A673 (cell line): Measurements from ENCODE around the gene SUCLG2. TPM values are rescaled to one million over a fixed set of nuclear protein-coding genes. Genes with fewer than 3 reads are reported as not detected.

ENCODE experiments used
- BruUV-seq: library from RNA; stranded (reverse); fragments of 400-500 nt; replicated peaks from 2 replicates; lab custom pipeline; 2021; lab: Mats Ljungman, UMichigan
- CTCF ChIA-PET: fragments of 300-600 bp; sonication (Branson Sonifier 250); formaldehyde crosslinking; loops from one replicate; lab custom pipeline; 2022; ENCODE audit warnings: antibody characterized with exemption; lab: Charles Lee
- POLR2A ChIA-PET: fragments of 300-600 bp; sonication (Branson Sonifier 250); formaldehyde crosslinking; loops from one replicate; lab custom pipeline; 2022; ENCODE audit warnings: antibody characterized with exemption; ENCODE audit not compliant: low non-redundant PET; lab: Charles Lee
- DNase-seq: peaks from one replicate; pipeline ENCODE4 v3.0.0-alpha.2; 2015; ENCODE audit warnings: low spot score
- H3K27ac ChIP-seq: fragments of 200-600 bp; sonication (generic); 2 replicates; pipeline ENCODE4 v1.5.1; 2016; ENCODE audit warnings: mixed run types, low read depth, mild to moderate bottlenecking, mixed read lengths, antibody characterized with exemption, low read length; ENCODE audit not compliant: poor library complexity, severe bottlenecking
- H3K27me3 ChIP-seq: fragments of 200-600 bp; sonication (generic); replicated peaks from 2 replicates; pipeline ENCODE4 v1.6.1; 2017; ENCODE audit warnings: mixed run types, low read depth, mild to moderate bottlenecking, mixed read lengths, antibody characterized with exemption, low read length; ENCODE audit not compliant: insufficient read depth, poor library complexity
- H3K36me3 ChIP-seq: fragments of 200-600 bp; sonication (generic); 2 replicates; pipeline ENCODE4 v1.6.1; 2016; ENCODE audit warnings: mixed run types, mild to moderate bottlenecking, mixed read lengths, antibody characterized with exemption, low read length; ENCODE audit not compliant: insufficient read depth, poor library complexity, severe bottlenecking
- H3K4me1 ChIP-seq: fragments of 200-600 bp; sonication (generic); 2 replicates; pipeline ENCODE4 v1.6.1; 2017; ENCODE audit warnings: mixed run types, mild to moderate bottlenecking, mixed read lengths, antibody characterized with exemption, low read length; ENCODE audit not compliant: insufficient read depth, poor library complexity, severe bottlenecking
- H3K4me3 ChIP-seq: fragments of 200-600 bp; sonication (generic); 2 replicates; pipeline ENCODE4 v1.5.1; 2016; ENCODE audit warnings: low read depth, mixed run types, mild to moderate bottlenecking, mixed read lengths, low read length; ENCODE audit not compliant: poor library complexity, severe bottlenecking
- H3K9me3 ChIP-seq: fragments of 200-600 bp; sonication (generic); 2 replicates; pipeline ENCODE4 v1.6.1; 2016; ENCODE audit warnings: mixed run types, low read depth, mild to moderate bottlenecking, mixed read lengths, antibody characterized with exemption, low read length; ENCODE audit not compliant: poor library complexity, severe bottlenecking
- CTCF ChIP-seq: fragments of 300-800, 200-600 bp; sonication (generic); conservative IDR thresholded peaks from 2 replicates; pipeline ENCODE4 v1.5.1; 2017; ENCODE audit warnings: low read depth, mild to moderate bottlenecking, antibody characterized with exemption, low read length, moderate library complexity, mixed read lengths
- EZH2 ChIP-seq: fragments of 200-600 bp; sonication (generic); IDR thresholded peaks from 2 replicates; pipeline ENCODE4 v1.6.1; 2017; ENCODE audit warnings: borderline replicate concordance, low read depth, mild to moderate bottlenecking, mixed read lengths, antibody characterized with exemption, low read length; ENCODE audit not compliant: poor library complexity, severe bottlenecking
- intact Hi-C: fragments of 100-400 bp; cut with micrococcal nuclease; formaldehyde crosslinking; loops from one replicate; pipeline ENCODE4 v1.10.0; 2022; ENCODE audit not compliant: unreplicated experiment
- total RNA-seq: library from RNA; stranded (reverse); gene quantifications from 2 replicates; pipeline ENCODE4 v1.2.3, GENCODE V29; 2021

SUCLG2 gene
- total RNA-seq, 1 experiment from 2014 or later, result 7.4 TPM

DNA sequence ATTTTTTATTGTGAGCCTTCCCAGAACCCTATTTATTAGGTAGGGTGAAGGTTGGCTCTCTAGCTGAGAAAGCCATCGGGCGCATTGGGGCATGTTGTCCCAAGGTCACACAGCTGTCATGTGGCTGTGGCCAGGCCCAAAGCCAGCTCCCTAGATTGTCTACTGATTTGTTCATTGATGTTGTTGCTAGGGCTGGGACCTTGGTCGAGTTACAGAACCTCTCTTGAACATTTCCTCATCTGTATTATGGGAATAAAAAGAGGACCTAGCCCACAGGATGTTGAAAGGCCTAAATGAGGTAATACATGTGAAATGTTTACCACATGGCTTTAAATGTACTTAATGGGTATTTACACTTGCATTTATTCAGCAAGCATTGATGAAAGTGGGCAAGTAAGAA is 252.5 kb downstream of the SUCLG2 start:
- H3K4me1 ChIP-seq, result no peaks in the 10 kb centered on the region
- no peaks in the 10 kb centered on the region for H3K27me3 ChIP-seq
- H3K36me3 ChIP-seq, result no peaks in the 10 kb centered on the region
- no TSS peak for BruUV-seq
- no peak for DNase-seq
- intact Hi-C loops, result no loop called here
- H3K9me3 ChIP-seq, result no peaks in the 10 kb centered on the region
- H3K27ac ChIP-seq, result no peak overlapping the region
- POLR2A ChIA-PET, result no interaction called here
- CTCF ChIA-PET, result no interaction called here
- H3K4me3 ChIP-seq, result no peak overlapping the region
- TF ChIP-seq EZH2 (no peak), CTCF (no peak)

DNA sequence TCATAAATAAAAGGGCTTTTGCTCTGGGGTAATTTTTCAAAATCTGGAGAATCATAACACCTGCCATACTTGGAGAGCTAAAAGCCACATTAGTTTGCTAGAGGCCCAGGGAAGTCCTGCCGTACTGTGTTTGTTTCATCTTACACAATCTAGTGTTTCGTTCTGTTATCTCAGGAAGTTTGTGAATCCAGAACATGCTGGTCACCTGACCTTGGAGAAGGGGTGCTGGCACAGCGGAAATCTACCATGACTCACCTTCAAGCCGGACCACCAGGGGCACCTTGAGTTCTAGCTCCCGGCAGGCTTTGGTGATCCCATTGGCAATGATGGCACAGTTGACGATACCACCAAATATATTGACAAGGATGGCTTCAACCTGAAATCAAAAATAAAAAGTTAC is 253.9 kb downstream of the SUCLG2 start:
- H3K27me3 ChIP-seq, result no peaks in the 10 kb centered on the region
- intact Hi-C loops, result no loop called here
- CTCF ChIA-PET, result no interaction called here
- no peaks in the 10 kb centered on the region for H3K4me1 ChIP-seq
- no peaks in the 10 kb centered on the region for H3K36me3 ChIP-seq
- no peak overlapping the region for H3K4me3 ChIP-seq
- DNase-seq, result no peak
- H3K9me3 ChIP-seq, result no peaks in the 10 kb centered on the region
- TF ChIP-seq CTCF, result no peak
- TF ChIP-seq EZH2, result no peak
- H3K27ac ChIP-seq, result no peak overlapping the region
- POLR2A ChIA-PET, result no interaction called here
- BruUV-seq, result no TSS peak

- H3K4me1 ChIP-seq, result no peaks in the 10 kb centered on the region
- ChIA-PET POLR2A (no interaction called here), CTCF (no interaction called here)
- H3K36me3 ChIP-seq, result no peaks in the 10 kb centered on the region
- BruUV-seq, result no TSS peak
- TF ChIP-seq CTCF (no peak), EZH2 (no peak)
- intact Hi-C loops, result loop anchor here (5.0 kb wide), 1 partner anchor 418 kb away; no protein-coding TSS in a partner anchor
- no peaks in the 10 kb centered on the region for H3K27me3 ChIP-seq
- H3K4me3 ChIP-seq, result no peak overlapping the region
- no peaks in the 10 kb centered on the region for H3K9me3 ChIP-seq
- DNase-seq, result no peak
- no peak overlapping the region for H3K27ac ChIP-seq
These were observed 265.2 kb downstream of the SUCLG2 start for GRCh38 chr3:67389176-67389575.
